Sigmoid colon (tissue), 7 donors: ENCODE measurements around the gene PEX5L. TPM values are rescaled to one million over a fixed set of nuclear protein-coding genes. Genes with fewer than 3 reads are reported as not detected.

ENCODE experiments used
- DNase-seq: peaks from one replicate; pipeline ENCODE4 v3.0.0-alpha.2; 2019
- H3K27ac ChIP-seq, 4 donors: fragments of 200-600 bp; sonication (generic); one replicate each; pipeline ENCODE4 v1.5.1; 2016 to 2019; ENCODE audit warnings: mild to moderate bottlenecking in 1 of 4
- H3K27me3 ChIP-seq, 3 donors: fragments of 200-600 bp; sonication (generic); one replicate each; pipeline ENCODE4 v1.5.1; 2019; ENCODE audit warnings: mild to moderate bottlenecking in 1 of 3
- H3K36me3 ChIP-seq, 4 donors: fragments of 200-600 bp; sonication (generic); one replicate each; pipeline ENCODE4 v1.5.1; 2016 to 2019
- H3K4me1 ChIP-seq, 4 donors: fragments of 200-600 bp; sonication (generic); one replicate each; pipeline ENCODE4 v1.5.1; 2017 to 2019
- H3K4me3 ChIP-seq, 4 donors: fragments of 200-600 bp; sonication (generic); one replicate each; pipeline ENCODE4 v1.5.1; 2017 to 2019; ENCODE audit warnings: mild to moderate bottlenecking in 2 of 4, moderate library complexity in 1 of 4
- H3K9me3 ChIP-seq, 4 donors: fragments of 200-600 bp in 3 of 4; sonication (generic) in 3 of 4; one replicate each; pipeline versions ENCODE4 v1.5.1 to v1.6.1; 2013 to 2019
- EP300 ChIP-seq, 4 donors: sonication (generic); formaldehyde crosslinking; IDR thresholded peaks; one replicate each; pipeline ENCODE4 v1.6.1; 2017; ENCODE audit warnings: antibody characterized with exemption in 4 of 4
- POLR2A ChIP-seq, 2 donors: fragments of 450-650 bp; IDR thresholded peaks; one replicate each; pipeline ENCODE4 v1.6.1; 2016; ENCODE audit warnings: antibody characterized with exemption in 2 of 2, mild to moderate bottlenecking in 2 of 2, moderate library complexity in 2 of 2
- POLR2AphosphoS5 ChIP-seq, 4 donors: sonication (generic); formaldehyde crosslinking; IDR thresholded peaks; one replicate each; pipeline ENCODE4 v1.6.1; 2017; ENCODE audit warnings: antibody characterized with exemption in 4 of 4
- WGBS, 2 donors: extraction: QIAGEN DNeasy Blood & Tissue Kit; methylation state at CpG; one replicate each; pipeline ENCODE4 v1.1.7; 2013; 5-methylcytosine and 5-hydroxymethylcytosine counted together
- intact Hi-C: fragments of 100-400 bp; cut with DNase I; formaldehyde crosslinking; loops from one replicate; pipeline ENCODE4 v1.15.1; 2023
- polyA plus RNA-seq, 3 donors: library from polyadenylated mRNA; stranded (reverse); fragments of 200-250 nt; gene quantifications; one replicate each; pipeline ENCODE4 v1.2.3, GENCODE V29; 2013
- total RNA-seq, 4 donors: library from RNA; depleted of rRNA; stranded (reverse); fragments of >200 nt; gene quantifications; one replicate each; pipeline ENCODE4 v1.1.0, GENCODE V29; 2016
- TF ChIP-seq, protein P1 (sequence below), 4 experiments: fragments of 450-650 bp in 3 of 4; fragments of 200-600 bp in 1 of 4; IDR thresholded peaks; one replicate each; pipeline ENCODE4 v1.5.1; 2016 to 2019; ENCODE audit warnings: antibody characterized with exemption in 4 of 4, mild to moderate bottlenecking in 3 of 4, moderate library complexity in 2 of 4
- donor health status: healthy with polysubstance abuse.
- donor health status: Bipolar disorder and iron deficiency.
- donor health status: healthy.

PEX5L gene
- total and polyA plus RNA-seq, 7 donors: 0.12 to 2.4 (median 0.32) TPM; not detected in 3

DNA sequence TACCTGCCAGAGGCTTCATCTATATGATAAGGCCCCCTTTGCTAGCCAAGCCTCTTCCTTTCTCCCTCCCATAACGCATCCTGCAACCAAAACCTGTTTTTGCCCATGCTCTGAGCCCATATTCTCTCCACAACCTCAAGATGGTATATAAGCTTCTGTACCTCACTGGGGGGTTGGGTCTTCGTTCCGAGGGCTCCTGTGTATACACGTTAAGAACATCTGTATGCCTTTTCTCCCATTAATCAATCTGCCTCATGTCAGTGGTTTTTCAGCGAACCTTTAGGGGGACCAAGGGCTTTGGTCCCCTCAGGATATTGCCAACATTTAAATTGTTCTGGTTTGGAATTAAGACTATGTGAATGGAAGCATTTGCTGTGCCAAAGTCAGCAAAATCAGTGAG, 168.0 kb downstream of the PEX5L start:
- Histone ChIP-seq H3K27ac (no peak overlapping the region), H3K4me1 (no peaks in the 10 kb centered on the region), H3K4me3 (no peak overlapping the region), H3K36me3 (no peaks in the 10 kb centered on the region), H3K9me3 (no peaks in the 10 kb centered on the region), H3K27me3 (no peaks in the 10 kb centered on the region)
- intact Hi-C loops: no loop called here
- 62 to 64% methylated on average over 5 of the region's 5 CpGs for WGBS, 2 donors
- TF ChIP-seq EP300 (IDR thresholded peaks at IDR 0.05) (no peak), POLR2AphosphoS5 (IDR thresholded peaks at IDR 0.05) (no peak), POLR2A (IDR thresholded peaks at IDR 0.05) (no peak)
- TF ChIP-seq, protein P1, sequence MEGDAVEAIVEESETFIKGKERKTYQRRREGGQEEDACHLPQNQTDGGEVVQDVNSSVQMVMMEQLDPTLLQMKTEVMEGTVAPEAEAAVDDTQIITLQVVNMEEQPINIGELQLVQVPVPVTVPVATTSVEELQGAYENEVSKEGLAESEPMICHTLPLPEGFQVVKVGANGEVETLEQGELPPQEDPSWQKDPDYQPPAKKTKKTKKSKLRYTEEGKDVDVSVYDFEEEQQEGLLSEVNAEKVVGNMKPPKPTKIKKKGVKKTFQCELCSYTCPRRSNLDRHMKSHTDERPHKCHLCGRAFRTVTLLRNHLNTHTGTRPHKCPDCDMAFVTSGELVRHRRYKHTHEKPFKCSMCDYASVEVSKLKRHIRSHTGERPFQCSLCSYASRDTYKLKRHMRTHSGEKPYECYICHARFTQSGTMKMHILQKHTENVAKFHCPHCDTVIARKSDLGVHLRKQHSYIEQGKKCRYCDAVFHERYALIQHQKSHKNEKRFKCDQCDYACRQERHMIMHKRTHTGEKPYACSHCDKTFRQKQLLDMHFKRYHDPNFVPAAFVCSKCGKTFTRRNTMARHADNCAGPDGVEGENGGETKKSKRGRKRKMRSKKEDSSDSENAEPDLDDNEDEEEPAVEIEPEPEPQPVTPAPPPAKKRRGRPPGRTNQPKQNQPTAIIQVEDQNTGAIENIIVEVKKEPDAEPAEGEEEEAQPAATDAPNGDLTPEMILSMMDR (IDR thresholded peaks at IDR 0.05): no peak
- no peak for DNase-seq

DNA sequence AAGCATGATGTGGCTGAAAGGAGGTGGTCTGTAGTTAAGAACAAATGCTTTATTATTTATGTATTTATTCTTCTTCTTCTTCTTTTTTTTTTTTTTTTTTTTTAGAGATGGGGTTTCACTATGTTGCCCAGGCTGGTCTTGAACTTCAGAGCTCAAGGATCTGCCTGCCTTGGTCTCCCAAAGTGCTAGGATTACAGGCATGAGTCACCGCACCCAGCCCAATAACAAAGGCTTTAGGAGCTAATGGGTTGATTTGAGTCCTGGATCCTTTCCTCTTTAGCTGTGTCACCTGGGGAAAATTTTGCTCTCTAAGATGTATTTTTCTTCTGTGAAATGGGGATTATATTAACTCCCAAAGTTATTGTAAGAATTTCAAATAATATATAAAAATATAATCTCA, 168.8 kb downstream of the PEX5L start:
- intact Hi-C loops: no loop called here
- Histone ChIP-seq H3K9me3 (no peaks in the 10 kb centered on the region), H3K4me1 (no peaks in the 10 kb centered on the region), H3K36me3 (no peaks in the 10 kb centered on the region), H3K27me3 (no peaks in the 10 kb centered on the region), H3K4me3 (no peak overlapping the region), H3K27ac (no peak overlapping the region)
- TF ChIP-seq, protein P1 (IDR thresholded peaks at IDR 0.05): no peak
- TF ChIP-seq POLR2AphosphoS5 (IDR thresholded peaks at IDR 0.05) (no peak), POLR2A (IDR thresholded peaks at IDR 0.05) (no peak), EP300 (IDR thresholded peaks at IDR 0.05) (no peak)
- no peak for DNase-seq
- 96% methylated on average over 1 of the region's 1 CpG for WGBS, 2 donors

DNA sequence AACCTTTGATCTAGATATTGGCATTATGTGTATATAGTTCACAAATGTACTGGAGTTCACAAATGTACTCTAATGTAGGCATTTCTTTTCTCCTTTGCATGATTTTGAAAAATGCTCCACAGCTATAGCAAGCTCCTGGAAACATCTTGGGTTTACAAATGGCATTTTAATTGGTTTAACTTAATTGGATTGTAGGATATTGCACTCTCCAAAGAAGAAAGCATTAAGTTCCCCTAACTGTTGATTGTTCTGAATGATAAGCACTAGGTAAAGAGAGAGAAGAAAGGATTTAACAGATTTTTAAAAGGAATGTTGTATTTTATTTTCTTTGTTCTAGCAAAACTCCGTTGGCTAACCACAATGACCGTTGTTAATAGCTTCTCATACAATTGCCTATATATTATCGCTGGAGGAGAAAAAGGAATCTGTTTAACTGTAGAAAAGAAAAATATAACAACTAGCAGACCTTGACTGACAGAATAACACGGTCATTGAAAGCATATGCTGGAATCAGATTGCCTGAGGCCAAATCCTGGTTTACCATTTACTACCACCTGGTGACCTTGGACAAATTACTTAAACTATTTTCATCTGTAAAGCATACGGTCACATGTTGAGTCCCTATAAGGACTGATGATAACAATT, 170.8 kb downstream of the PEX5L start:
- WGBS, 2 donors: 34 to 54% methylated on average over 5 of the region's 5 CpGs
- no peak overlapping the region for H3K27ac ChIP-seq
- no peaks in the 10 kb centered on the region for H3K36me3 ChIP-seq
- no peak for DNase-seq
- H3K27me3 ChIP-seq: no peaks in the 10 kb centered on the region
- H3K9me3 ChIP-seq: no peaks in the 10 kb centered on the region
- no peak for TF ChIP-seq POLR2AphosphoS5 (IDR thresholded peaks at IDR 0.05)
- TF ChIP-seq EP300 (IDR thresholded peaks at IDR 0.05): no peak
- TF ChIP-seq, protein P1 (IDR thresholded peaks at IDR 0.05): no peak
- no peak for TF ChIP-seq POLR2A (IDR thresholded peaks at IDR 0.05)
- intact Hi-C loops: no loop called here
- H3K4me1 ChIP-seq: no peaks in the 10 kb centered on the region
- no peak overlapping the region for H3K4me3 ChIP-seq

DNA sequence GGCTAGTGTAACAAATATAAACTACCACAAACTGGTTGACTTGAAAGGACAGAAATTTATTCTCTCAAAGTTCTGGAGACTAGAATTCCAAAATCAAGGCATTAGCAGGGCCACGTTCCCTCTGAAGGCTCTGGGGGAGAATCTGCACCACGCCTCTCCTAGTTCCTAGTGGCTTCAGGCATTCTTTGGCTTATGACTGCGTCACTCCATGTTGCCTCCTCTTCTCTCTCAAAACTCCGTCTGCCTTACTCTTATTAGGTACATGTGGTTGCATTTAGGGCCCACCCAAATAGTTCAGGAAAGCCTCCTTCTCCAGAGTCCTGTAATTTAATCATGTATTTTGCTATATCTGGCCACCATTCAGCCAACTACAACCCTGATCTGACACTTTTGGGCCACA, 174.8 kb downstream of the PEX5L start:
- Histone ChIP-seq H3K27ac (no peak overlapping the region), H3K4me3 (no peak overlapping the region), H3K4me1 (no peaks in the 10 kb centered on the region), H3K9me3 (no peaks in the 10 kb centered on the region), H3K27me3 (no peaks in the 10 kb centered on the region), H3K36me3 (no peaks in the 10 kb centered on the region)
- no peak for TF ChIP-seq EP300 (IDR thresholded peaks at IDR 0.05)
- DNase-seq: no peak
- 86 to 89% methylated on average over 4 of the region's 4 CpGs for WGBS, 2 donors
- intact Hi-C loops: no loop called here

DNA sequence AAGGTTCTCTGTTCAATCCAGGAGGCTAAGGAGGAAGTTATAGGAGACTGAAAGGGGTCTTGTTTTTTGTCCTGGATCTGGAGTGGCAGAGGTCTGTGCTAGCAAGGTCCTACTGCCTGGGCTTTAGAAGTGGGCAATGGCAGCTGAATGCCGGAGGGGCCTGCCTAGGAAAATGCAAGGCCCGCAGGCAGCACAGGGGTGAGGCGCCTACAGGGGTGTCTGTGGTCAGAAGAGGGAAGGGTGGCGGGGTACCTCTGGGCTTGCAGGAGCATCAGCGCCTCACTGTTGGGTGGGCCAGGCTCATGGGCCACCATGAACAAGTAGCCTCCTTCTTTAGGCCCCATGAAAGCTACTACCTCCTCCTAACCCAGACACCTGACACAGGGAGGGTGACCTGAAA, 175.4 kb downstream of the PEX5L start:
- intact Hi-C loops: no loop called here
- Histone ChIP-seq H3K4me1 (no peaks in the 10 kb centered on the region), H3K27me3 (no peaks in the 10 kb centered on the region), H3K27ac (no peak overlapping the region), H3K4me3 (no peak overlapping the region), H3K9me3 (no peaks in the 10 kb centered on the region), H3K36me3 (no peaks in the 10 kb centered on the region)
- WGBS, 2 donors: 93 to 96% methylated on average over 5 of the region's 5 CpGs
- TF ChIP-seq POLR2A (IDR thresholded peaks at IDR 0.05): no peak
- TF ChIP-seq, protein P1 (IDR thresholded peaks at IDR 0.05): no peak
- TF ChIP-seq EP300 (IDR thresholded peaks at IDR 0.05): no peak
- no peak for TF ChIP-seq POLR2AphosphoS5 (IDR thresholded peaks at IDR 0.05)
- DNase-seq: no peak
